ENCODE measurements around the gene MORF4L1. TPM values are rescaled to one million over a fixed set of nuclear protein-coding genes. Genes with fewer than 3 reads are reported as not detected.

The MORF4L1 gene
- total RNA-seq, 1 donor from 2014 or later = 472 TPM

- Mint-ChIP-seq H3K27ac (ENCODE audit: unreplicated experiment) (no peak overlapping the region), H3K27me3 (ENCODE audit: low read depth) (no peaks in the 10 kb centered on the region), H3K4me1 (peaks cover 3% of the 10 kb centered on the region), H3K4me3 (no peak overlapping the region), H3K9me3 (no peaks in the 10 kb centered on the region), H3K36me3 (ENCODE audit: low read depth) (peaks cover 10% of the 10 kb centered on the region)
- TF ChIP-seq, protein P1, sequence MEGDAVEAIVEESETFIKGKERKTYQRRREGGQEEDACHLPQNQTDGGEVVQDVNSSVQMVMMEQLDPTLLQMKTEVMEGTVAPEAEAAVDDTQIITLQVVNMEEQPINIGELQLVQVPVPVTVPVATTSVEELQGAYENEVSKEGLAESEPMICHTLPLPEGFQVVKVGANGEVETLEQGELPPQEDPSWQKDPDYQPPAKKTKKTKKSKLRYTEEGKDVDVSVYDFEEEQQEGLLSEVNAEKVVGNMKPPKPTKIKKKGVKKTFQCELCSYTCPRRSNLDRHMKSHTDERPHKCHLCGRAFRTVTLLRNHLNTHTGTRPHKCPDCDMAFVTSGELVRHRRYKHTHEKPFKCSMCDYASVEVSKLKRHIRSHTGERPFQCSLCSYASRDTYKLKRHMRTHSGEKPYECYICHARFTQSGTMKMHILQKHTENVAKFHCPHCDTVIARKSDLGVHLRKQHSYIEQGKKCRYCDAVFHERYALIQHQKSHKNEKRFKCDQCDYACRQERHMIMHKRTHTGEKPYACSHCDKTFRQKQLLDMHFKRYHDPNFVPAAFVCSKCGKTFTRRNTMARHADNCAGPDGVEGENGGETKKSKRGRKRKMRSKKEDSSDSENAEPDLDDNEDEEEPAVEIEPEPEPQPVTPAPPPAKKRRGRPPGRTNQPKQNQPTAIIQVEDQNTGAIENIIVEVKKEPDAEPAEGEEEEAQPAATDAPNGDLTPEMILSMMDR (conservative IDR thresholded peaks at IDR 0.05) = no peak
- no peak for DNase-seq (ENCODE audit: low read depth, low spot score)
These were observed 43.4 kb downstream of the MORF4L1 start for GRCh38 chr15:78916088-78916487.

DNA sequence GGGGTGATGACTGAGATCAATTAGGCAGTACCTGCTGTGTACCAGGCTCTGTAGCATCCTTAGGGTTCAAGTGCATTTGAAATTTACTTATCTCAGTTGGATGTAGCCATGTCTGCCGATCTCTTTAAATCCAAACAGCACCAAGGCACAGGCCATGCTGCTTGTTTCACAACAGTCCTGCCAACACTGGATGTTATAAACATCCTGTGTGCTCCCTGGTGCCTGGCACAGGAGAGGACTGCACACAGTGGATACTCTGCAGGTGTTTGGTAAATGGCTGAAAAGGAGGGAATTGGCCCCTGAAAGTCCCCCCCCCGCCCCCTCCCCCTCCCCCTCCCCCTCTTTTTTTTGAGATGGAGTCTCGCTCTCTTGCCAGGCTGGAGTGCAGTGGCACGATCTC is 45.2 kb downstream of the MORF4L1 start:
- no peaks in the 10 kb centered on the region for H3K27me3 Mint-ChIP-seq (ENCODE audit: low read depth)
- no peak for DNase-seq (ENCODE audit: low read depth, low spot score)
- peaks cover 3% of the 10 kb centered on the region for H3K4me1 Mint-ChIP-seq
- no peak overlapping the region for H3K27ac Mint-ChIP-seq (ENCODE audit: unreplicated experiment)
- H3K9me3 Mint-ChIP-seq = no peaks in the 10 kb centered on the region
- H3K36me3 Mint-ChIP-seq (ENCODE audit: low read depth) = peaks cover 10% of the 10 kb centered on the region
- H3K4me3 Mint-ChIP-seq = no peak overlapping the region
- TF ChIP-seq, protein P1 (conservative IDR thresholded peaks at IDR 0.05) = no peak

DNA sequence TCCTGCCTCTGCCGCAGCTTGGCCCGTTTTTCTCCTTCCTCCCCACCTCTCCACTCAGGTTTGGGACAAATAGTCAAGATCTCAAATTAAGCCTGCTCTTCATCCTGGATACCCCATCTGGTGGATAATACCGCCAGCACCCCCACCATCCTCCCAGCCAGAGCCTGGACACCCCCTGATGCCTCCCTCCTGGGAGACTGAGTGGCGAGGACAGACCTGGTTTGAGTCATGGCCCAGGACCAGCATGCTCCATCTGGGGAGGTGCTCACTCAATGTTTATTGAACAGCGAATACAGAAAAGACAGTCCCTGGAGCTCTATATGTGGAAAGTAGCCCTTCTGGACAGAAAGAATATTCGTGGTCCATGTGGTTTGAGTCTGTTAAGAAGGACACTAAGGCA is 48.8 kb downstream of the MORF4L1 start:
- no peak overlapping the region for H3K27ac Mint-ChIP-seq (ENCODE audit: unreplicated experiment)
- H3K27me3 Mint-ChIP-seq (ENCODE audit: low read depth) = no peaks in the 10 kb centered on the region
- H3K36me3 Mint-ChIP-seq (ENCODE audit: low read depth) = peaks cover 8% of the 10 kb centered on the region
- H3K4me1 Mint-ChIP-seq = no peaks in the 10 kb centered on the region
- no peaks in the 10 kb centered on the region for H3K9me3 Mint-ChIP-seq
- no peak overlapping the region for H3K4me3 Mint-ChIP-seq
- TF ChIP-seq, protein P1 (conservative IDR thresholded peaks at IDR 0.05) = no peak
- DNase-seq (ENCODE audit: low read depth, low spot score) = no peak

GRCh38 chr15:78921940-78922339 is 49.2 kb downstream of the MORF4L1 start:
- Mint-ChIP-seq H3K9me3 (no peaks in the 10 kb centered on the region), H3K4me1 (no peaks in the 10 kb centered on the region), H3K36me3 (ENCODE audit: low read depth) (peaks cover 8% of the 10 kb centered on the region), H3K27ac (ENCODE audit: unreplicated experiment) (no peak overlapping the region), H3K27me3 (ENCODE audit: low read depth) (no peaks in the 10 kb centered on the region), H3K4me3 (no peak overlapping the region)
- DNase-seq (ENCODE audit: low read depth, low spot score) = no peak
- TF ChIP-seq, protein P1 (conservative IDR thresholded peaks at IDR 0.05) = no peak

GRCh38 chr15:78922527-78922926 is 49.8 kb downstream of the MORF4L1 start:
- no peak for DNase-seq (ENCODE audit: low read depth, low spot score)
- Mint-ChIP-seq H3K27ac (ENCODE audit: unreplicated experiment) (no peak overlapping the region), H3K9me3 (no peaks in the 10 kb centered on the region), H3K4me3 (no peak overlapping the region), H3K27me3 (ENCODE audit: low read depth) (no peaks in the 10 kb centered on the region), H3K36me3 (ENCODE audit: low read depth) (peaks cover 8% of the 10 kb centered on the region), H3K4me1 (no peaks in the 10 kb centered on the region)
- TF ChIP-seq, protein P1 (conservative IDR thresholded peaks at IDR 0.05) = no peak

GRCh38 chr15:78923015-78923414 is 50.3 kb downstream of the MORF4L1 start:
- Mint-ChIP-seq H3K4me3 (no peak overlapping the region), H3K4me1 (no peaks in the 10 kb centered on the region), H3K36me3 (ENCODE audit: low read depth) (peaks cover 10% of the 10 kb centered on the region), H3K9me3 (no peaks in the 10 kb centered on the region), H3K27ac (ENCODE audit: unreplicated experiment) (no peak overlapping the region), H3K27me3 (ENCODE audit: low read depth) (no peaks in the 10 kb centered on the region)
- TF ChIP-seq, protein P1 (conservative IDR thresholded peaks at IDR 0.05) = no peak
- DNase-seq (ENCODE audit: low read depth, low spot score) = no peak
